Activated CD8-positive, alpha-beta memory T cell treated with anti-CD3 and anti-CD28 coated beads for 36 hours (primary cell): ENCODE data around the gene TDRD10. TPM values are rescaled to one million over a fixed set of nuclear protein-coding genes. Genes with fewer than 3 reads are reported as not detected.

ENCODE experiments used
- CTCF ChIA-PET: fragments of 350-600 bp; sonication (Branson Sonifier 250); formaldehyde crosslinking; loops from one replicate; lab custom pipeline; 2021; ENCODE audit warnings: antibody characterized with exemption; lab: Charles Lee
- POLR2A ChIA-PET: fragments of 350-600 bp; sonication (Branson Sonifier 250); formaldehyde crosslinking; loops from one replicate; lab custom pipeline; 2021; ENCODE audit warnings: antibody characterized with exemption; lab: Charles Lee
- total RNA-seq, 2 experiments: library from RNA; stranded (reverse); gene quantifications; one replicate each; pipeline ENCODE4 v1.2.3, GENCODE V29; 2021

Gene TDRD10
- total RNA-seq, 2 experiments from 2014 or later, result not detected

GRCh38 chr1:154539486-154540483 lies 37.8 kb downstream of the TDRD10 start:
- CTCF ChIA-PET, result interaction anchor here (1.0 to 1.4 kb wide), 2 partner anchors 16 to 60 kb away, joined by 4 to 5 read pairs; no protein-coding TSS in a partner anchor

GRCh38 chr1:154541231-154541630 lies 39.2 kb downstream of the TDRD10 start:
- ChIA-PET CTCF (no interaction called here), POLR2A (no interaction called here)

More at GRCh38 chr1:154539486-154540483, 37.8 kb downstream of the TDRD10 start:
- POLR2A ChIA-PET, result no interaction called here

- POLR2A ChIA-PET, result interaction anchor here (0.5 to 0.7 kb wide), 2 partner anchors 67 to 369 kb away, joined by 3 to 4 read pairs; no protein-coding TSS in a partner anchor
Measured at GRCh38 chr1:154546264-154547063, 44.4 kb downstream of the TDRD10 start.

GRCh38 chr1:154547105-154547732 lies 45.2 kb downstream of the TDRD10 start:
- ChIA-PET POLR2A (interaction anchor here (0.7 kb wide), 1 partner anchor 67 kb away, joined by 3 read pairs; no protein-coding TSS in a partner anchor), CTCF (interaction anchor here (0.6 to 5.1 kb wide), 17 partner anchors 8 to 559 kb away, joined by 3 to 64 read pairs (median 3); no protein-coding TSS in a partner anchor)

More at GRCh38 chr1:154546264-154547063, 44.4 kb downstream of the TDRD10 start:
- CTCF ChIA-PET, result interaction anchor here (0.6 to 5.1 kb wide), 17 partner anchors 9 to 558 kb away, joined by 3 to 64 read pairs (median 3); no protein-coding TSS in a partner anchor

- CTCF ChIA-PET, result interaction anchor here (1.9 to 5.1 kb wide), 2 partner anchors 19 to 67 kb away, joined by 4 to 64 read pairs; no protein-coding TSS in a partner anchor
- POLR2A ChIA-PET, result no interaction called here
Measured at GRCh38 chr1:154548028-154548427, 46.0 kb downstream of the TDRD10 start.

- POLR2A ChIA-PET, result no interaction called here
- CTCF ChIA-PET, result interaction anchor here (5.1 kb wide), 1 partner anchor 68 kb away, joined by 64 read pairs; no protein-coding TSS in a partner anchor
Measured at GRCh38 chr1:154549202-154549770, 47.3 kb downstream of the TDRD10 start.

GRCh38 chr1:154550070-154550469 lies 48.1 kb downstream of the TDRD10 start:
- ChIA-PET POLR2A (interaction anchor here (0.5 kb wide), 1 partner anchor 158 kb away, joined by 11 read pairs; no protein-coding TSS in a partner anchor), CTCF (no interaction called here)

- CTCF ChIA-PET, result interaction anchor here (1.4 kb wide), 1 partner anchor 71 kb away, joined by 4 read pairs; no protein-coding TSS in a partner anchor
- POLR2A ChIA-PET, result no interaction called here
Measured at GRCh38 chr1:154550657-154551056, 48.6 kb downstream of the TDRD10 start.

- POLR2A ChIA-PET, result no interaction called here
- CTCF ChIA-PET, result interaction anchor here (1.4 kb wide), 1 partner anchor 72 kb away, joined by 4 read pairs; no protein-coding TSS in a partner anchor
Measured at GRCh38 chr1:154551474-154551873, 49.5 kb downstream of the TDRD10 start.

- ChIA-PET CTCF (no interaction called here), POLR2A (no interaction called here)
Measured at GRCh38 chr1:154552036-154552435, 50.0 kb downstream of the TDRD10 start.

- CTCF ChIA-PET, result interaction anchor here (0.6 to 1.4 kb wide), 2 partner anchors 67 to 74 kb away, joined by 3 to 4 read pairs; no protein-coding TSS in a partner anchor
Measured at GRCh38 chr1:154553056-154554030, 51.3 kb downstream of the TDRD10 start.

GRCh38 chr1:154556422-154556821 lies 54.4 kb downstream of the TDRD10 start:
- POLR2A ChIA-PET, result no interaction called here

More at GRCh38 chr1:154553056-154554030, 51.3 kb downstream of the TDRD10 start:
- POLR2A ChIA-PET, result interaction anchor here (0.5 to 0.6 kb wide), 3 partner anchors 13 to 551 kb away, joined by 3 to 4 read pairs (median 3); no protein-coding TSS in a partner anchor

GRCh38 chr1:154557248-154557938 lies 55.4 kb downstream of the TDRD10 start:
- ChIA-PET POLR2A (no interaction called here), CTCF (interaction anchor here (1.2 kb wide), 1 partner anchor 78 kb away, joined by 4 read pairs; no protein-coding TSS in a partner anchor)

More at GRCh38 chr1:154556422-154556821, 54.4 kb downstream of the TDRD10 start:
- CTCF ChIA-PET, result interaction anchor here (1.3 kb wide), 1 partner anchor 153 kb away, joined by 3 read pairs; no protein-coding TSS in a partner anchor

- ChIA-PET POLR2A (interaction anchor here (0.5 to 0.6 kb wide), 2 partner anchors 152 to 354 kb away, joined by 3 read pairs; no protein-coding TSS in a partner anchor), CTCF (interaction anchor here (1.2 kb wide), 1 partner anchor 79 kb away, joined by 4 read pairs; no protein-coding TSS in a partner anchor)
Measured at GRCh38 chr1:154557939-154558719, 56.1 kb downstream of the TDRD10 start, which contains the start of gene UBE2Q1. Gene UBE2Q1 (minus strand): TSS chr1:154558662. CDS start chr1:154558553, 109 bp downstream.
